ENCODE data around the gene RNF138.
"Not testable (repeated sequence)": the region's sequence is repeated elsewhere in the genome, so short reads cannot be mapped to it uniquely, and the experiment has no call there.

RNF138 gene

GRCh38 chr18:32174719-32175118 lies 83.0 kb downstream of the RNF138 start:
- H3K27ac ChIP-seq (ENCODE audit: low read length) = no peak overlapping the region
- no peaks in the 10 kb centered on the region for H3K27me3 ChIP-seq (ENCODE audit: control insufficient read depth in 1 of 2, insufficient read depth in 2 of 2, low read length in 2 of 2)
- H3K4me1 ChIP-seq (ENCODE audit: control insufficient read depth, insufficient read depth, low read length) = no peaks in the 10 kb centered on the region
- no peak overlapping the region for H3K4me3 ChIP-seq (ENCODE audit: low read length in 2 of 2)
- no peaks in the 10 kb centered on the region for H3K36me3 ChIP-seq (ENCODE audit: control insufficient read depth in 2 of 2, insufficient read depth in 2 of 2, low read length in 2 of 2)
- H3K9me3 ChIP-seq (ENCODE audit: control insufficient read depth in 2 of 2, low read length in 2 of 2) = no peaks in the 10 kb centered on the region
- H3K9ac ChIP-seq (ENCODE audit: low read length in 2 of 2) = no peak overlapping the region

- Histone ChIP-seq H3K9me3 (ENCODE audit: control insufficient read depth in 2 of 2, low read length in 2 of 2) (no peaks in the 10 kb centered on the region), H3K36me3 (ENCODE audit: control insufficient read depth in 2 of 2, insufficient read depth in 2 of 2, low read length in 2 of 2) (no peaks in the 10 kb centered on the region), H3K4me3 (ENCODE audit: low read length in 2 of 2) (no peak overlapping the region), H3K27me3 (ENCODE audit: control insufficient read depth in 1 of 2, insufficient read depth in 2 of 2, low read length in 2 of 2) (no peaks in the 10 kb centered on the region), H3K9ac (ENCODE audit: low read length in 2 of 2) (no peak overlapping the region), H3K27ac (ENCODE audit: low read length) (no peak overlapping the region), H3K4me1 (ENCODE audit: control insufficient read depth, insufficient read depth, low read length) (no peaks in the 10 kb centered on the region)
Observed at GRCh38 chr18:32175265-32175664, 83.6 kb downstream of the RNF138 start.

GRCh38 chr18:32176745-32177144 lies 85.1 kb downstream of the RNF138 start:
- H3K27me3 ChIP-seq (ENCODE audit: control insufficient read depth in 1 of 2, insufficient read depth in 2 of 2, low read length in 2 of 2); H3K4me1 ChIP-seq (ENCODE audit: control insufficient read depth, insufficient read depth, low read length); H3K9me3 ChIP-seq (ENCODE audit: control insufficient read depth in 2 of 2, low read length in 2 of 2); H3K9ac ChIP-seq (ENCODE audit: low read length in 2 of 2); H3K4me3 ChIP-seq (ENCODE audit: low read length in 2 of 2); H3K36me3 ChIP-seq (ENCODE audit: control insufficient read depth in 2 of 2, insufficient read depth in 2 of 2, low read length in 2 of 2); H3K27ac ChIP-seq (ENCODE audit: low read length): not testable (repeated sequence)

- no peak overlapping the region for H3K9ac ChIP-seq (ENCODE audit: low read length in 2 of 2)
- no peak overlapping the region for H3K27ac ChIP-seq (ENCODE audit: low read length)
- no peaks in the 10 kb centered on the region for H3K27me3 ChIP-seq (ENCODE audit: control insufficient read depth in 1 of 2, insufficient read depth in 2 of 2, low read length in 2 of 2)
- no peaks in the 10 kb centered on the region for H3K4me1 ChIP-seq (ENCODE audit: control insufficient read depth, insufficient read depth, low read length)
- H3K4me3 ChIP-seq (ENCODE audit: low read length in 2 of 2) = no peak overlapping the region
- no peaks in the 10 kb centered on the region for H3K36me3 ChIP-seq (ENCODE audit: control insufficient read depth in 2 of 2, insufficient read depth in 2 of 2, low read length in 2 of 2)
- H3K9me3 ChIP-seq (ENCODE audit: control insufficient read depth in 2 of 2, low read length in 2 of 2) = no peaks in the 10 kb centered on the region
Observed at GRCh38 chr18:32177530-32177929, 85.9 kb downstream of the RNF138 start.

Measured in stomach smooth muscle (tissue), 2 donors.